ENCODE data around the gene CREB5.

DNA sequence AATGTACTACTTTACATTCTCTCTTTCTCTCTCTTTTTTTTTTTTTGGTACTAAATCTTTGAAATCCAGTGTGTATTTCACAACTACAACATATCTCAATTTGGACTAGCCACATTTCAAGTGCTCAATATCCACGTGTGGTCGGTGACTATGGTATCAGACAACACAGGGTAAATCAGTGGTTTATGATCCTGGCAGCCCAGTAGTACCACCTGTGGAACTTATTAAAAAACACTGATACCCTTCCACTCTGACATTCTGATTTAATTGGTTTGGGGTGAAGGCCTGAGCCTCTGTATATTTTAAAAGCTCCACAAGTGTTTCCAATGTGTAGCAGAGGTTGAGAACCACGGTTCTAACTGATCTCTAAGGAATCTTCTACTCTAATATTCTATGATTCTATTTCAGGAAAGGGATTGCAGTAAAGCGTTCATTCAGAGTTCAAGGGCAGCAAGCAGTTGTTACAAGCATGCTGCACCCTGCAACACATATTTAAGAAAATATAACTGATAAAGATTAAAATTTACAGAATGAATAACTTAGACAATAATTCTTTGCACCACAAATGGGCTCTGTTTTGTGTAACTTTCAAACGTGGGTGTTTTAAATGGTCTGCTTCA lies 5.1 kb downstream of the CREB5 start:
- TF ChIP-seq POLR2AphosphoS5 (IDR thresholded peaks at IDR 0.05), result no peak
- no peak for TF ChIP-seq CTCF (IDR thresholded peaks at IDR 0.05)
- no peak for TF ChIP-seq POLR2A (IDR thresholded peaks at IDR 0.05; ENCODE audit: low read depth)
- no peak for TF ChIP-seq EP300 (IDR thresholded peaks at IDR 0.05)

Data from esophagus muscularis mucosa (tissue), 4 donors.